Uterus (tissue), 4 donors: Measurements from ENCODE around the gene MIA2. TPM values are rescaled to one million over a fixed set of nuclear protein-coding genes. Genes with fewer than 3 reads are reported as not detected.

Experiments
- DNase-seq, 2 donors: peaks; one replicate each; pipeline ENCODE4 v3.0.0-alpha.2; 2019 to 2020
- H3K27ac ChIP-seq, 2 donors: fragments of 200-600 bp; sonication (generic); 1 replicate in 1 of 2; 2 replicates in 1 of 2; pipeline ENCODE4 v1.5.1; 2016 to 2018
- H3K27me3 ChIP-seq, 2 donors: fragments of 200-600 bp; sonication (generic); one replicate each; pipeline ENCODE4 v1.5.1; 2018 to 2019; ENCODE audit warnings: control low read depth in 1 of 2
- H3K36me3 ChIP-seq, 2 donors: fragments of 200-600 bp; sonication (generic); one replicate each; pipeline ENCODE4 v1.5.1; 2019; ENCODE audit warnings: control low read depth in 1 of 2
- H3K4me1 ChIP-seq, 2 donors: fragments of 200-600 bp; sonication (generic); one replicate each; pipeline ENCODE4 v1.5.1; 2018 to 2019; ENCODE audit warnings: control low read depth in 1 of 2
- H3K4me3 ChIP-seq, 2 donors: fragments of 200-600 bp; sonication (generic); 1 replicate in 1 of 2; 2 replicates in 1 of 2; pipeline ENCODE4 v1.5.1; 2018 to 2019; ENCODE audit warnings: mild to moderate bottlenecking in 1 of 2
- H3K9me3 ChIP-seq, 2 donors: fragments of 200-600 bp; sonication (generic); one replicate each; pipeline ENCODE4 v1.5.1; 2019; ENCODE audit warnings: control low read depth in 1 of 2
- POLR2A ChIP-seq, 2 donors: fragments of 450-650 bp; IDR thresholded peaks; one replicate each; pipeline ENCODE4 v1.6.1; 2016; ENCODE audit warnings: antibody characterized with exemption in 2 of 2, mild to moderate bottlenecking in 1 of 2, moderate library complexity in 1 of 2
- intact Hi-C: fragments of 100-400 bp; cut with DNase I; formaldehyde crosslinking; loops from one replicate; pipeline ENCODE4 v1.15.1; 2023; ENCODE audit warnings: low total_unique reads
- total RNA-seq, 4 donors: library from RNA; depleted of rRNA in 3 of 4; stranded (reverse); fragments of >200 nt in 3 of 4; gene quantifications; one replicate each; pipeline versions ENCODE4 v1.1.0 to v1.2.4, GENCODE V29; 2014 to 2023
- TF ChIP-seq, protein P1 (sequence below), 4 experiments: fragments of 200-600 bp in 2 of 4; fragments of 450-650 bp in 2 of 4; sonication (generic) in 2 of 4; IDR thresholded peaks; one replicate each; pipeline ENCODE4 v1.5.1; 2016 to 2019; ENCODE audit warnings: antibody characterized with exemption in 4 of 4, mild to moderate bottlenecking in 2 of 4, moderate library complexity in 1 of 4
- donor health status: DM: yes; HTN: yes; CAD: no.

MIA2 gene
- total RNA-seq, 4 donors from 2014 or later = 15.3 to 38.2 (median 23.9) TPM

DNA sequence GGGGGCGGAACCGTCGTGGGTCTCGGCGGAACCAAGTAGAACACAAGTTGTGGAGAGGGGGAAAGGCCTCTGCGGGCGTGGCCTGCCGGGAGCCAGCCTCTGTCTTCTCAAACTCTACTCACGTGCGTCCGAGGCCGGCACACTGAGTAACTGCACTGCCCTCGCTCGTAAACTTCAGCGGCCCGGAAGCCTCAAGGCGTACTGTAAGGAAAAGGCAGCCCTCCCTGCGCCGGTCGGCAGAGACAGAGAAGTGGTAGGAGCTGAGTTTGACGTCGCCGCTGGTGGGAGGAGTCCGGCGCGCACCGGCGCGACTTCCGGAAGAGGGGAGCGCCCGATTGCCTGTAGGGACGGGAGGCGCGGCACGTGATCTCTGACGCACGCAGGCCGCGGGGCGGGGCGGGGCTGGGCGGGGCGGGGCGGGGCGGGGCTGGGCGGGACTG is 198.5 kb downstream of the MIA2 start, which contains the start of gene FBXO33:
Gene FBXO33 (minus strand): TSS at position 255 of the 440 bp plus-strand sequence. CDS start 271 bp downstream, outside the sequence.
- peak within 1 kb of the TSS; percentile 98 for H3K27ac ChIP-seq
- TF ChIP-seq, protein P1, sequence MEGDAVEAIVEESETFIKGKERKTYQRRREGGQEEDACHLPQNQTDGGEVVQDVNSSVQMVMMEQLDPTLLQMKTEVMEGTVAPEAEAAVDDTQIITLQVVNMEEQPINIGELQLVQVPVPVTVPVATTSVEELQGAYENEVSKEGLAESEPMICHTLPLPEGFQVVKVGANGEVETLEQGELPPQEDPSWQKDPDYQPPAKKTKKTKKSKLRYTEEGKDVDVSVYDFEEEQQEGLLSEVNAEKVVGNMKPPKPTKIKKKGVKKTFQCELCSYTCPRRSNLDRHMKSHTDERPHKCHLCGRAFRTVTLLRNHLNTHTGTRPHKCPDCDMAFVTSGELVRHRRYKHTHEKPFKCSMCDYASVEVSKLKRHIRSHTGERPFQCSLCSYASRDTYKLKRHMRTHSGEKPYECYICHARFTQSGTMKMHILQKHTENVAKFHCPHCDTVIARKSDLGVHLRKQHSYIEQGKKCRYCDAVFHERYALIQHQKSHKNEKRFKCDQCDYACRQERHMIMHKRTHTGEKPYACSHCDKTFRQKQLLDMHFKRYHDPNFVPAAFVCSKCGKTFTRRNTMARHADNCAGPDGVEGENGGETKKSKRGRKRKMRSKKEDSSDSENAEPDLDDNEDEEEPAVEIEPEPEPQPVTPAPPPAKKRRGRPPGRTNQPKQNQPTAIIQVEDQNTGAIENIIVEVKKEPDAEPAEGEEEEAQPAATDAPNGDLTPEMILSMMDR (IDR thresholded peaks at IDR 0.05) = peak in 1 of 4 experiments; percentile 45
- no peak for TF ChIP-seq POLR2A (IDR thresholded peaks at IDR 0.05)
- peak; percentile 96 to 97 for DNase-seq
- intact Hi-C loops = loop anchor here (10.0 kb wide), 1 partner anchor 327 kb away; the partner anchor contains the start of gene SEC23A
- H3K4me1 ChIP-seq = no peaks in the 10 kb centered on the region
- no peaks in the 10 kb centered on the region for H3K9me3 ChIP-seq
- no peaks in the 10 kb centered on the region for H3K27me3 ChIP-seq
- no peaks in the 10 kb centered on the region for H3K36me3 ChIP-seq
- H3K4me3 ChIP-seq = peak within 1 kb of the TSS; percentile 85 to 97

DNA sequence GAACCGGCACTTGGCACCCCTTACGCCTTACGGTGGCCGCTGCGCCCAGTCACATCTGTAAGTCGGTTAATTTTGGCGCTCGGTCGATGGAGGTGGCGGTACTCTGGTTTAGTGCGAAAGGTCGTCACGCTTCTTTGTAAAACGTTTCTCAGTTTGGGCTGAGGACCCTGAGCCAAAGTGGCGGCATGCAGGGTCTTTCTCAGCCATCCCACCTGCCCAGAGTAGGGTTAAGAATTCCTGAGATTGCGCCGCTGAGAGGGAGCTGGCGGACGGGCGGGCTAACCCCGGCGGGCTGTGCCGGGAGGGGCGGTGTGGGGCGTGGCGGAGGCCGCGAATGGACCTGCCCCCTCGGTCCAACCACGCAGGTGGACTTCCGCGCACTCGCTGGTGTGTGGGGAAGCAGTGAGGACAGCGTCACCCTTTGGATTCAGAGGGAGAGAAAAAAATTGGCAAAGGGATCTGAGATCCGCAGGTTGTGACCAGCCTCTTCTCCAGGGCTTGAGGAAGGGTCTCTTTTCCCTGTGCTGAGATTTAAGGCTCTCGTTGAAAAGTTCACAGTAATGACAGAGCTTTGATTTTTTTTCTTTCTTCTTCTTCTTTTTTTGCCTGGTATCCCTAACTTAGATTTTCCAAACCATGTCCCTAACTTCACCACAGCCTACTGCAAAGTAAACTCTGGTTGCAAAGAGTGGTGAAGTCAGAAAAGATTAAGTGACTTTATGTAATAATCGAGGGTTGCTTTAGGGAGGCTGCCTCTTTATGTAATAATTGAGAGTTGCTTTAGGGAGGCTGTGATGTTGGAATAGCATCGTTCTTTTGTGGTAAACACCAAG is 199.1 kb downstream of the MIA2 start:
- peak; percentile 91 to 92 for DNase-seq
- Histone ChIP-seq H3K27ac (peak overlapping the region; percentile 98), H3K27me3 (no peaks in the 10 kb centered on the region), H3K4me3 (peak overlapping the region; percentile 85 to 97), H3K4me1 (no peaks in the 10 kb centered on the region), H3K9me3 (no peaks in the 10 kb centered on the region), H3K36me3 (no peaks in the 10 kb centered on the region)
- intact Hi-C loops = loop anchor here (10.0 kb wide), 1 partner anchor 328 kb away; the partner anchor contains the start of gene SEC23A
- TF ChIP-seq, protein P1 (IDR thresholded peaks at IDR 0.05) = peak in 2 of 4 experiments; percentile 24 to 27
- peak in 1 of 2 donors; percentile 70 for TF ChIP-seq POLR2A (IDR thresholded peaks at IDR 0.05)

DNA sequence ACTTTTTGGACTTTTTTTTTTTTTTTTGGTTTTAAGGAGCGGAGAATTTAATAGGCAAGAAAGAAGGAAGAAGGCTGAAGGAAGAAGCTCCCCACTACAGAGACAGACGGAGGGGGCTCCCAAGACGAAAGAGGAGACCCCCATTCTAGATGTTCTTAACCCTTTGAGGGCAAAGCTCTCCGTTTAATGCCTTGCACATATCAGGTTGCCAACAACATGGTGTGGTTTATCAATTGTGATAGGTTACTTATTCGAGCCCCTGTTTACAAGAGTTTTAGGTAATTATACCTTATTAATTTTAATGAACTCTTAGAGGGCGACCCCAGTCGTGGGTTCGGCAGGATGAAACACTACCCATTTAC is 199.7 kb downstream of the MIA2 start:
- Histone ChIP-seq H3K27me3 (no peaks in the 10 kb centered on the region), H3K27ac (peak overlapping the region; percentile 98), H3K9me3 (no peaks in the 10 kb centered on the region), H3K4me1 (no peaks in the 10 kb centered on the region), H3K36me3 (no peaks in the 10 kb centered on the region), H3K4me3 (peak overlapping the region; percentile 85 to 97)
- DNase-seq = no peak
- TF ChIP-seq POLR2A (IDR thresholded peaks at IDR 0.05) = no peak
- TF ChIP-seq, protein P1 (IDR thresholded peaks at IDR 0.05) = no peak
- intact Hi-C loops = loop anchor here (10.0 kb wide), 1 partner anchor 329 kb away; the partner anchor contains the start of gene SEC23A

DNA sequence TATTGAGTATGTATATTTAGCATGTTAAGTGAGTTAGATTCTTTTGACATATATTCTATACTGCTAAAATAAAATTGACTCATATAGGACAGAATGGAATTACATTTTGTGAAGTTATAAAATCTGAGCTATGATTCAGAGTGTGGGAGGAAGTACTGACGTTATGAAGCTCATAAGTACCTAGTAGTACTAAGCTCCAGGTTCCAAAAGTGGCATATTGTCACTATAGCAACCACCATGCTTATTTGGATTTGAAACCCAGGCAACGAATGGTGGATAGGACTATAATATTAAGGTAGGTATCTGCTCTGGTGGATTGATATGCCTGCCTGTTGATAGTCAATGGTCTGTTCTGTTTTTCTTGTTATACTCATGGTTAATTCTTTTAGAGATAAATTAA is 200.7 kb downstream of the MIA2 start:
- no peaks in the 10 kb centered on the region for H3K27me3 ChIP-seq
- intact Hi-C loops = loop anchor here (10.0 kb wide), 1 partner anchor 330 kb away; the partner anchor contains the start of gene SEC23A
- TF ChIP-seq, protein P1 (IDR thresholded peaks at IDR 0.05) = no peak
- TF ChIP-seq POLR2A (IDR thresholded peaks at IDR 0.05) = no peak
- H3K9me3 ChIP-seq = no peaks in the 10 kb centered on the region
- DNase-seq = no peak
- H3K4me3 ChIP-seq = no peak overlapping the region
- no peaks in the 10 kb centered on the region for H3K36me3 ChIP-seq
- H3K4me1 ChIP-seq = no peaks in the 10 kb centered on the region
- no peak overlapping the region for H3K27ac ChIP-seq

DNA sequence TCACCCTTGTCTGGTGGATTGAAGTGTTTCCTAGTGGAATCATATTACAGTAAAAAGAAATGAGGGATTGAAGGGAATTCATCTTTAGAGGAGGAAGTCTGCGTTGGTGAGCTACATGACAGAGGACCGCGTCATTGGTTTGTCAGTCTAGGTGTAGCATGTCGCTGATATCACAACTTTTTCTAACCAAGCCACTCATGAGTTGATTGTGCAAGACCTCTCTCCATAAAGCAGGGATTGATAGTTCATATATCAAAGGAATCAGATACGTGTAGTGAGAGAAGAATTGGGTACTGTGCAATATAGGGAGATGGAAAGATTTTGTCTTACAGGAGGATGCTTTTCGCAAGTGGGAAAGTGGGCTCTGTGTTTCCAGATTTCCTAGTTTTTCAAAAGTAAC is 201.5 kb downstream of the MIA2 start:
- TF ChIP-seq, protein P1 (IDR thresholded peaks at IDR 0.05) = no peak
- TF ChIP-seq POLR2A (IDR thresholded peaks at IDR 0.05) = no peak
- H3K27ac ChIP-seq = no peak overlapping the region
- no peak for DNase-seq
- no peak overlapping the region for H3K4me3 ChIP-seq
- no peaks in the 10 kb centered on the region for H3K27me3 ChIP-seq
- H3K36me3 ChIP-seq = no peaks in the 10 kb centered on the region
- H3K4me1 ChIP-seq = no peaks in the 10 kb centered on the region
- intact Hi-C loops = loop anchor here (10.0 kb wide), 1 partner anchor 330 kb away; the partner anchor contains the start of gene SEC23A
- no peaks in the 10 kb centered on the region for H3K9me3 ChIP-seq
